ENCODE results near the gene SETBP1.

Gene SETBP1

DNA sequence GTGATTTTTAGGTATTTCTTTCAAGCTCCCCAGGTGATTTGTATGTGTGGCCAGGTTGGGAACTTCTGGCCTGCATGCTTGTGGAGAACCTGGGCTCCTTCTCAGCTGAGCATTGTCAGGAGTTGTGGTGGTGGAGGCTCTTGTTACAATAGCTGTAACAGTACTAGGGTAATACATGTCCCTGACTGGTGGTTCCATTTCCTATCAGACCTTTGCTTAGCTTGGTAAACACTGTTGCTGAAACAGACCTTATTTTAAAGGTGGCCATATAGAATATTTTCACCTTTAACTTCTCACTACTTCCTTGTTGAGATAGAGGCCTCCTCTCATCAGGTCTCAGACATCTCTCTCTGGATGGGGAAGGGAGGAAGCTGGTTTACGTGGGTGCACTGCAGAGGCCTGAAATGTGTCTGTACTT, 79.2 kb downstream of the SETBP1 start:
- no peak for DNase-seq (ENCODE audit: low read depth)

DNA sequence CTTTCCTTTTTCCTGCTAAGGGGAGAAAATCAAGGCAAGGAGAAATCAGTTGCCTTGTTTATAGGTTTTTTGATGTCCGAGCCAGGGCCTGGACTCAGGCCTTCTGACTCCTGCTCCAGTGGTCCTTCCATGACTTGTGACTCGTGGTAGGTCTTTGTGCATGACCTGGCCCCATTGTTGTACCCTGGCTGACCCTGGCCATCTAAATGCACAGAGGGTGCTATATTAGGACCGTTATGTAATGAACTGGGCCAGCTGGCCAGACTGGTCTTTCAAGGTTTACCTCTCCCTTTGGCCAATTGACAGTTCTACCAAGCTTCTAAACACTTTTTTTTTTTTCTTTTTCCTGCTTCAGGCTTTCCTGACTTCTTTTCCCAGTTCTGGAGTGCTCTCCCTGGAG, 81.1 kb downstream of the SETBP1 start:
- DNase-seq (ENCODE audit: low read depth) = no peak

DNA sequence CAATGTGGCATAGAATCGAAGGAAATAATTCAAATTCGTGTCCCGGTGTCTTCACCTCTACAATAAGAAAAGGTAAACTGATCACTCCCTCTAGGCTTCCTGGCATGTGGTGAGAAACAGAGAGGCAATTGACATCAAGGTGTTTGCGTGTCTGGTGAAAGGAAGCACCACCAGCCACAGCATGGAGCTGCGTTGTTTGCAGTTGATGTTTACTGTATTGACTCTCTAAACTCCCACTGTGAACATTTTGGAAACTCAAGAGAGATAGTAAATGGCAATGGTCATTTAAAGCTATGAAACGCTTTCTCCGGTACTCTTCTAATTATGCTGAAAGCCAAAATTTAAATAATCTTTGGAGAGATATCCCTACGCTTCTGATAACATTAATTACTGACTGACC, 82.6 kb downstream of the SETBP1 start:
- DNase-seq (ENCODE audit: low read depth) = no peak

DNA sequence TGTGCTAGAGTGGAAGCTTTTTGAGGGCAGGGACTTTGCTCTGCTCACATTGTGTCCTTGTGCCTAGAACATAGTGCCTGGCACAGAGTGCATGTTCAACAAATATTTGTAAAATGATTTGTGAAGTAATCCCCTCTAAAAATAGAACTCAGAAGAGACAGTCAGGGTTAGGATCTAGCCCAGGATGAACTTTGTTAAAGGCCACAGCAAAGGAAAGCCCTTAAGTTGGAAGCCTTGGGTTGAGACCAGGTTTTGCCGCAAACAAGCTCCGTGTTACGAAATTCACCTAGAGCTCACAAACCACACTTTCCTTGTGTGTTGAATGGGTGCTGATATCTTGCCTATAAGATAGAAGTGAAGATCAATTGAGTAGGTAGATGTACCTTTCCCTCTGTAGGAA, 84.2 kb downstream of the SETBP1 start:
- DNase-seq (ENCODE audit: low read depth) = no peak

DNA sequence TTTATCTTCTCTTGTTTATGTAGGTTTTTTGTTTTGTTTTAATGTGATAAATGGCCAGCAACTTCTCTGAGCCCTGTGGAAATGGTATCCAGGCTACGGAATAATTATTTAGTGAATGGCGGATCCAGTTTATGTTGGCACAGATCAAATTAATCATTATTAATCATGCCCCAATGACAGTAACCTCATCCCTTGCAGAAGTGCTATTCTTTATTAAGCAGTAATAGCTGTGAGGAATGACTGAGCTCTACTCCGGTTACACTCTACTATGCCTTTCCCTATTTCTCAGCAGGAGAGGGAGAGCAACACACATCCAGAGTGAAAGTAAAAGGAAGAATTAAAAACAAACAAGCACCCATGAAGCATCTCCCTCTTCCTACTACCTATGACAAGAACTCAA, 84.8 kb downstream of the SETBP1 start:
- no peak for DNase-seq (ENCODE audit: low read depth)

DNA sequence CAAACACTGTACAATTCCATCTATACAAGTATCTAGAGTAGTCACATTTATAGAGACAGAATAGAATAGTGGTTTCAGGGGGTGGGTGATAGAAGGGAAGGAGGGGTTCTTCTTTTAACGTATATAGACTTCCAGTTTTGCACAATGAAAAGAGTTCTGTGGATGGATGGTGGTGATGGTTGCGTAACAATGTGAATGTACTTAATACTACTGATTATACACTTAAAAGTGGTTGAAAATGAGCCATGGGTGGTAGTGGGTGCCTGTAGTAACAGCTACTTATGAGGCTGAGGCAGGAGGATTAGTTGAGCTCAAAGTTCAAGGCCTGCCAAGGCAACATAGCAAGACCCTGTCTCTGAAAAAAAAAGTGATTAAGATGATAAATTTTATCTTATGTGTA, 85.8 kb downstream of the SETBP1 start:
- DNase-seq (ENCODE audit: low read depth) = no peak

DNA sequence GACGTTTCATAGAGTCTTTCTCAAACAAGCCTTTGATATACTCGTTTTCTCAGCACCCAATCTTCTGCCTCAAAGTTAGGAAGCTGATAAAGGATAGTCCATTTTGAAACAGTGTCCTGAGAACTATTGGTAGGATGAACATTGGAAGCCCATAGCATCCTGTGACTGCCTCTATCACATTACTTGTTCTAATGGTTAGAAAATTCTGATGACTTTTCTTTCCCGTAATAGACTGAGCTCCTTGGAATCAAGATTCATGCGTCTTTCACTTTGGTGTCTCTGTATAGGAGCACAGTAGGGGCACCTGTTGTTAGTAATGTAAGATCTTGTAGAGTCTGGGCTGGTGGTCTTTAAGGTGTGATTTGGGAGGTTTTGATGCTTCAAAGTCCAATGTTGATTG, 87.1 kb downstream of the SETBP1 start:
- DNase-seq (ENCODE audit: low read depth) = no peak

DNA sequence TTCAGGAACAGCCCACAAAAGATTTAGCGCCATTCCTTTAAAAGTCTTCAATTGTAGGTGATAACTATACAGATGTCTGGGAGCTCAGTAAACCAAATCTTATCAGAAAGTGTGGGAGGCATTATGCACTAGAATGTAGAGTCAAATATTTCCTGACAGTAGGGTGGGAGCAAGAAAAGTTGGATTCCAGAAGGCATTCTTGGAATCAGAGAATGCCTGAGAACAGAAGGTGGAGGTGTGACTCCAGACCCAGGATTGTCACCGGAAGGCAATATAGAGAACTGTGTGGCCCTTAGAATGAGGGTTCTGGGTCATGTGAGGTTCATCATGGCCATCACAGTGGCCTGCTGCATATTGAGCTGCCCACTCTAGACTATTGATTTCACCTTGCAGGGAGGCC, 90.0 kb downstream of the SETBP1 start:
- DNase-seq (ENCODE audit: low read depth) = no peak

DNA sequence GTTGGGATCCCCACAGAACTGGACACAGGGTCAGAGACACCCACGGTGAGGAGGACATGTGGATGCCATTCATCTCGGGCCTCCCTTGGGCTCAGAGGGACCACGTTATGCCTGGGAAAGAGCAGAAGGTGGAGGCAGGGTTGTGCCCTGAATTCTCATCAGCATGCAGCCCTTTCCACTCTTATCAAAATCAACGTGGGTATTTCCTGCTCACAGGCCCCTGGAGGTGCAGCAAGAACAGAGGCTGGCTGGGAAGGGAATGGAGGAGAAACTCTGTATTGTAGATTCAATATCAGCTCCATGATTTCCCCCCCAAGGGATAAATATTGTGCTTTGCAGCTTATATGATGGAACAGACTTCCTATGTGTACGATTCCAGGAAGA, 90.9 kb downstream of the SETBP1 start:
- no peak for DNase-seq (ENCODE audit: low read depth)

DNA sequence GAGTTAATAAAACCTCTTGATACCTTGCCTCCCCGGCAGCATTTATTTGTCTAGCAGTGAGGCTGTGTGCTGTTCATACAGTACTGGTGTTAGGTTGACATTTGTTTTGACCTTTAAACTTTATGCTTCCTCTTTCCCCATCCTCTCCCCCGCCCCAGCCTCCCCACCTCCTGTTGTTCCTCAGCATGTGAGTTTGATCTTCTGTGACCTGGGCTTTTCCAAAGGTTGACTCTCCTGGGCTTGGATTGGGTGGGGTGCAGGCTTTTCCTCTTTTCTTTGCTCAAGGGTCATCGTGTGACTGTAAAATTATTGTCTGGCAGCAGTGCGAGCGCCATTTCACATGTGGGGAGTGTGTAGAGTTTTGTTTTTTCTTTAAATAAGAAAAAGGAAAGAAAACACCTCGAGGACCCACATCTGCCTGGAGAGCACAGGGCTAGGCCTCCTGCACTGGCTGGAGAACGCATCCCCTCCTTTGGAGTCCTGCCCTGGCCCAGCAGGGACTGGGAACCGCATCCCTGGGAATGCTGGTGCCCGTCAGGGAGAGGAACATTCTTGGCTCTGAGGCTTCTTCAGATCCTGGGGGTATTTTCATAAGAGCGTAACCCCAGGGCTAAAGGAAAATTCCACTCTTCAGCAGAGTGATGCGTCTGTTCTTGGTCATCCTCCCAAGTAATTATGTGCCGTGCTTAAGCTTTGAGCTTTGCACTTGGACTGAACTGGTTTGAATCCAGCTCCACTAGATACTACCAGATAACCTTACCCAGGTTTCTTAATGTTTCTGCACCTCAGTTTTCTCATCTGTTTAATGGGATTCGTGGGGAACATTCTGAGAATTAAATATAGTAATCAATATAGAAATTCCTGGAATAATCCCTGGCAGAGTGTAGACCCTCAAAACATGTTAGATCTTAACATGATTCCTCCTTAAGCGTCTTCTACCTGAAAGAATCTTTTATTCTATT, 91.5 kb downstream of the SETBP1 start:
- DNase-seq (ENCODE audit: low read depth) = no peak

DNA sequence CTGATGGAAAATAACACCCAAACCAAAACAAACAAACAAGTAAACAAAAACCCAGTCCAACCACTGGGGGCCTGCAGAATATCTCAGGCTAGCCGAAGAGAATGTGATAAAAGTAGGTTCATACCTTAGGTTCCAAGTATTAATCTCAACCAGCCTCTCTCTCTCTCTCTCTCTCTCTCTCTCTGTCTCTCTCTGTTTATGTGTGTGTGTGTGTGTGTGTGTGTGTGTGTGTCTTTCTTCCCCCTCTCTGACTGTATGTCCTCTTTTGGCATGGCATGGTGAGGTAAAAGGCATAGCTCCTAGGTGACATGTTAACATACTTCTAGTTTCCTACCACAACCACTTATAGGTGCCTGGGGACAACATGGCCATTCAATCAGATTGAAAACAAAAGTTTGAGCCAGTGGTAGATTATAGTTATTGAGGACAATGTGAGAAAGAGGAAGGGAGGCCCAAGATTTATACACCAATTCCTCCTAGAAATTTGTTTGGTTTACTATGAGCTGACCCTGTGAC, 93.0 kb downstream of the SETBP1 start:
- DNase-seq (ENCODE audit: low read depth) = no peak

DNA sequence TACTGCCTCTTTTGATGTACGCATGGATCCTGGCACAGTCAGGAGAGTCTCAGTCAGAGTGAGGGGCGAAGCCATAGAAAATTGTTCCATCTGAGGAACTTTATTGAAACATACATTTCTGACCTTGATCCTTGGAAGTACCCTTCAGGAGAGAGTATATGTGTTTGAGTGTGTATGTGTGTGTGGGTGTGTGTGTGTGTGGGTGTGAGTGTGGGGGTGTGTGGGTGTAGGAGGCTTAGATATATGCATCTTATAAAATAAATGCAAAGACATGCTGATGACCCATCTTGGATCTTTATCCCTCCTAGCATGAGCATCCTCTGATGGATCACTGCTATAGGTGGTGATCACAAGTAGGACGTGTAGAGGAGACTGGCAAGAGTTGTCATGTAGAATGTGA, 93.5 kb downstream of the SETBP1 start:
- no peak for DNase-seq (ENCODE audit: low read depth)

DNA sequence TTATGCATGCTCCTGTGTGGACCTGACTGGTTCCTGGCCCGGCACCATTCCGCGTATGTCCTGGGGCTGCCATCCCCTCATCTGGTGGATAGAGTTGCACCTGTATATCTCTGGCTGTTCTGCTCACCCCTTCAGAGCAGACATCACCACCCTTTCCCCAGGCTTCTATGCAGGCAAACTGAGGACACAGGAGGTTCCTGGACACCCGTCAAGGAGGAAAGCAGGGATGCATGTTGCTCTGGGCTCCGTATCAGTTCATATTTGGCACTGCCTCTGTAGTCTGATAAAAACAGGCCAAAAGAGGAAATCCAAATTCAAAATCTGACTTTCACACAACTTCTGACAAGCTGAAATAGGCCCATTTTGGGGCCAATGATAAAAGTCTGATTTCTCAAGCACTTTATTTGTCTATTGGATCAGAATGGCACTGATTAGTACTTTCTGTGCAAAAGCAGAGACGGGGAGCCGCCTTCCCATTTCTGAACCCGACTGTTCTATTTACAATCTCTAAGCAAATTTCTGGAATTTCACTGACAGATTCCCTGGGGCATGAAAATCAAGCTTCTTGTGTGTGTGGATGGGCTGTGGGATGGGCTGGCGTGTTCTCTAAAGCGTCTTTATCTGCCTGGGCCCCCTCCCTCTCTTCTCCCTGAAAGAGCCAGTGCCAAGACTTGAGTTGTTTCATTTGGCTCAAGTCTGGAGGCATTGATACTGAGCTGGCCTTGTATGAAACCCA, 96.9 kb downstream of the SETBP1 start:
- DNase-seq (ENCODE audit: low read depth) = no peak

DNA sequence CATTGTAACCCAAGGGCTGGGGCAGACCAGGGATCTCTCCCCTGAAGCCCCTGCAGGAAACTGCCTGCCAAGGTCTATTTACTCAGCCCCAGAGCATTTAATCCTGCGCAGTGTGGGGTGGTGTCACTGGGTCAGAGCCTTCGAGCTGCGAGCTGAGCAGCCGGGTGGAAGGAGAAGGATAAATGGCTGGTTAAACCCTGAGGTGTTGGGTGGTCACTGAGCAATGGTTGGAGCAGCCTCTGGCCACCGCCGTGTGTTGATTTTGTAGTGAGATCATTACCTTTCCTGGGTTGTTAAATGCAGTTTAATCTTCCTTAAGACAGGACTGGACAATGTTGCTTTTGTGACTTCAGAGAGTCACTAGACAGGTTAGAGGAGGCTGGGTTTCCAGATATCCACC, 98.1 kb downstream of the SETBP1 start:
- DNase-seq (ENCODE audit: low read depth) = no peak

DNA sequence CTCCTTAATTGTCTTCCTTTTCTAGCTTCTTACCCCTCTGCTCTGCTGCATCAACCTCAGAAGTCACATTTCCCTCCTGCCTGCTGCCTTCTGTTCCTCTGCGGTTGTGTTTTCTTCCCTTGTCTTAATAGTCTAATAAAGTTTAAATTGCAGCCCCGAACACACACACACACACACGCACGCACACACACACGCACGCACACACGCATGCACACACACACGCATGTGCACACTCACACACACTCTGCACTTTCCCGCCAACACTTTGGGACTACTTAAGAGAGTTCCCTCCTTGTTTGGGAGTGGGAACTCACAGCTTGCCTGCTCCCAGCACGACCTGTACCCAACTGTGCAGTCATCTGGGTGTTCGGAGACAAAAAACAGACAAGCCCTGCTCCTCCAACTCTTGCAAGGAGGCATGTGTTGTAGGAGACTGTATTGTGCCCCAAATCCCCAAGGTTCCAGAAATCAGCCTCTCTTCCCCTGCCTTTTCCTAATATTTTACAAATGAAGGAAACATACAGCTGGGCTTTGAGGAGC, 99.1 kb downstream of the SETBP1 start:
- DNase-seq (ENCODE audit: low read depth) = no peak

DNA sequence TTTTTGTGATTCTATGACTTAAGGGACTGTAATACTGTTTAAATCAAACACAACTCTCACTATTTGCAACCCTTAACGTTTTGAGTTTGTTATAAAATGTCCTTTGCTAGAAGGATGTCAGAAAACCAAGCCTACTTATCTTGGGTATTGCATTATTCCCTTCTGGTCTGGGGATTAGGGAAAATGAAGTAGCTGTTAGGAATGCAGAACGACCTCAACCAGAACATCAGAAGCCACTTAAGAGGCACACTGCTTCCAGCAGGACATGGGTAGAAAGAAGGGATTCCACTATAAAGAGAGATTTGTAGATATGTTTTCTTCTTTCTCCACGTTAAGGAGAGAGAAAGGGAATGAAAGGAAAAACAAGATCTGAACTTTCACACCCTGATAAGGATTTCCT, 101.2 kb downstream of the SETBP1 start:
- no peak for DNase-seq (ENCODE audit: low read depth)

DNA sequence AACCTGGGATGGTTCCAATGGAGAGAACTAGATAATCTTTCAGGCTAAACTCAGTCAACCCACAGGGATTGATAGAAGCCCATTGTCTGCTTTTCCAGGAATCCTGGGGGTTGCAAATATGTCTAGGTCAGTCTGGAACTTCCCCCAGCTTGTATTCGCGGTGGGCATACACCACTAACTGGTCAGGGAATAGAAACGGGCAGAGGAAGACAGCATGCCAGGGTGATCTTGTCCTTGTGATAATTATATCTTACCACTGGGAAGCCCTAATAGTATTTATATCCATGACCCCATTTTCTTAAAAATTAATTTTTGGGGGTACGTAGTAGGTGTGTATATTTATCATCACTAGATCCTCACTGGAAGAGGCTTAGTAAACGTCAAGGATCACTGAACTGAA, 101.9 kb downstream of the SETBP1 start:
- DNase-seq (ENCODE audit: low read depth) = no peak

DNA sequence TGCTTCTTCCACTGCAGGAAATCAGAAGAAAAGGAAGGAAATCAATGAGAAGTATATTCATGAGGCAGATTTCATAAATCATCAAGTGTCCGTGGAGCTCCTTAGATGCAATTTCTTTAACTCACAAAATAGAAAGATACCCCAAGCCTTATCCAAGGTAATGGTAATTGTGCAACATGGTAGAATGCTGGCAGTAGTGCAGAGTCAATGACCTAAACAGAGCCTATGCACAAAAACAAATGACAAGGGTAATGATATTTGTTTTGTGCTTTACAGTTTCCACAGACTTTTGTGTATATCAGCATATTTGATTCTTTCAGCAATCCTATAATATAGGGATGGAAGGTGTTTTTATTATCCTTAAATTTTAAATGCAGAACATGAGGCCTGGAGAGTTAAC, 102.7 kb downstream of the SETBP1 start:
- DNase-seq (ENCODE audit: low read depth) = no peak

DNA sequence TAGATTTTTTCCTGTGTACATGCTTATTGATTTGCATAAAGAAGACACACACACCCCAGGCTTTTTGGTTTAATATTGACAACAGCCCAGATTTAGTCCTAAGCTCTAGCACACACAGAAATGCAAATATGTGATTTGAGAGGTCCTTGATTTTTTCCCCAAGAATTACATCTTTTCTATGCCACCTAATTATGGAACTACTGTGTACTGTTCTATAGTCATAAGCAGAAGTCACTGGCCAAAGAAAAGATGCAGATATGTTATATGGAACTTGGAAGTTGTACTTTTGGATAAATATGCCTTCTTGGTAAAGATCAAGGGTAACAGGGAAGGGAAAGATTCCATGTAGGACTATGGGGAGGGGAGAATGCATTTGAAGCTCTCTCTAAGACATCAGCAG, 105.6 kb downstream of the SETBP1 start:
- DNase-seq (ENCODE audit: low read depth) = no peak

DNA sequence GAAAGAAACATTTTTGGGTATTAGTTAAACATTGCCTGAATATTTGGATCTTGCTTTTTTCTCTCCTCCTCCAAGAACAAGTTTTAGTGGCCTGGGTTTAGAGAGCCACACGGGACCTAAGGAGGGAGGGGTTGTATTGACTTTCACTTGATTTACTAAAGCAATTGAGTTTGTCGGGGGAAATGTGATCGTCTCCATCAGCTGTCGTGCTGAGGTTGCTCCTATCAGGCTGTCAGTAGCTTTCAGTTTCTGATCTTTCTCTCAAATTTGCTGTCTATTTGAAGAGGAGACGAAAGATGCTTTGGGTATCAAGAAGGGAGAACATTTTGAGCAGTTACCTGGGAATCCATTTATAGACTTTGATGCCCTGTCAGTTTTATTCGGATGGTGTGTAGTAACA, 106.0 kb downstream of the SETBP1 start:
- no peak for DNase-seq (ENCODE audit: low read depth)

DNA sequence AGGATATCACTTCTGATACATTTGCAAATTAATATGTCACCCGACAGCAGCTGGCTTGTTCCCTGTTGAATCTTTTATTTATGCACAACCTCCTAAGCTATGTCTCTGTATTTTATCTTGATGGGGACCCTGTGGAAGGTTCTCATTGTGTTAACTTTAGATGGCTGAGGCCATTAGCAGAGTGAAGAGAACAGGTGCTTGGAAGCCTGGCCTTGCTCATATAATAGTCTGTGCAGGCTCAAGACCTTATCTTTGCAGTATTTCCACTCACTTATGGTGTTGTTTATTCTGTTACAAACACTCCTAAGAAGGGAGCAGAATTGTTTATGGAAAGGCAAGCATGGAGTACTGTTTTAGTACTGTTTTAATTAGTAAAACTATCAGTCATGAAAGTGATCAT, 107.6 kb downstream of the SETBP1 start:
- no peak for DNase-seq (ENCODE audit: low read depth)

DNA sequence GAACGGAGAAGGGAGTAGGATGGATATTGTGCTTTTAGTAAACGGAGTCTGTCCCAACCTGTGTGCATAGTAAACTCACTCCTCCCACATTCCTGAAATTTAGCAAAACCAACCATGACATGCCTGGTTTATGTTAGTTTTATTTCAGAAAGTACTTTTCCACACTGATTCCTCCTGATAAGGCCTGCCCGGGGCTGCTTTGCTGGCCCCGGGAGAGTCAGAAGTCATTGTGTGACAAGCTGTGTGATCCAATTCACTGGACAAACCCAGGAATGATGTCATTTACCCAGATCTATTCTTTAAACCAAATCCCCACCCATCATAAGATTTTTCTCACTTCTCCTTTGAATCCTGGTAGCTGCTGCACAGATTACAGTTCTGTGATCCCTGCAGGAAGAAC, 109.0 kb downstream of the SETBP1 start:
- DNase-seq (ENCODE audit: low read depth) = no peak

DNA sequence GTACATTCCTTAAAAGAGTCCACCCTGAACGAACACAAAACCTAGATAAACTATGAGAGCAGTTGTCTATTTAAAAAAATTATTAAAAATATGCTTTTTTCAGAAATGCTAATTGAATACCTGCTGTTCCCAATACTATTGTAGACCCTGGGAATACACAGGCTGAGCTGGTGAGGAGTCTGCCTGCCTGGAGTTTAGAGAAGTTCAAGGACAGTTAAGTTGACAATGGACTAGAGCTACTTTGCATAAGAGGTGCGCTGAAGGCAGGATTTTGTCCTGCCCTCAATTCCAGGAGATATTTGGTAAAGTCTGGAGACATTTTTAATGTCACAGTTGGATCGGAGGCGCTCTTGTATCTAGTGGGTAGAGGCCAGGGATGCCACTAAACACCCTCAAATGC, 110.2 kb downstream of the SETBP1 start:
- DNase-seq (ENCODE audit: low read depth) = no peak
